ENCODE data around the gene PAX2.

GRCh38 chr10:100724531-100725027 is 20.8 kb upstream of the PAX2 start:
- TF ChIP-seq, protein P1, sequence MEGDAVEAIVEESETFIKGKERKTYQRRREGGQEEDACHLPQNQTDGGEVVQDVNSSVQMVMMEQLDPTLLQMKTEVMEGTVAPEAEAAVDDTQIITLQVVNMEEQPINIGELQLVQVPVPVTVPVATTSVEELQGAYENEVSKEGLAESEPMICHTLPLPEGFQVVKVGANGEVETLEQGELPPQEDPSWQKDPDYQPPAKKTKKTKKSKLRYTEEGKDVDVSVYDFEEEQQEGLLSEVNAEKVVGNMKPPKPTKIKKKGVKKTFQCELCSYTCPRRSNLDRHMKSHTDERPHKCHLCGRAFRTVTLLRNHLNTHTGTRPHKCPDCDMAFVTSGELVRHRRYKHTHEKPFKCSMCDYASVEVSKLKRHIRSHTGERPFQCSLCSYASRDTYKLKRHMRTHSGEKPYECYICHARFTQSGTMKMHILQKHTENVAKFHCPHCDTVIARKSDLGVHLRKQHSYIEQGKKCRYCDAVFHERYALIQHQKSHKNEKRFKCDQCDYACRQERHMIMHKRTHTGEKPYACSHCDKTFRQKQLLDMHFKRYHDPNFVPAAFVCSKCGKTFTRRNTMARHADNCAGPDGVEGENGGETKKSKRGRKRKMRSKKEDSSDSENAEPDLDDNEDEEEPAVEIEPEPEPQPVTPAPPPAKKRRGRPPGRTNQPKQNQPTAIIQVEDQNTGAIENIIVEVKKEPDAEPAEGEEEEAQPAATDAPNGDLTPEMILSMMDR (IDR thresholded peaks at IDR 0.05): no peak
- no peak for TF ChIP-seq POLR2A (IDR thresholded peaks at IDR 0.05)

Measured in adrenal gland (tissue), 5 donors.